GM18873 (cell line): ENCODE measurements around the gene EXOC4.

Experiments
- ATAC-seq: cut with Tn5 transposase; IDR thresholded peaks from one replicate; pipeline ENCODE4 v1.9.1; 2021; ENCODE audit warnings: mild to moderate bottlenecking, moderate library complexity, moderate number of reproducible peaks; ENCODE audit not compliant: unreplicated experiment, low FRiP score

Gene EXOC4

GRCh38 chr7:133358708-133359107, 105.8 kb downstream of the EXOC4 start:
- ATAC-seq = no peak

GRCh38 chr7:133359449-133359848, 106.6 kb downstream of the EXOC4 start:
- no peak for ATAC-seq

GRCh38 chr7:133360201-133360600, 107.3 kb downstream of the EXOC4 start:
- no peak for ATAC-seq

- no peak for ATAC-seq
Observed at GRCh38 chr7:133361806-133362205, 108.9 kb downstream of the EXOC4 start.

GRCh38 chr7:133364959-133365690, 112.2 kb downstream of the EXOC4 start:
- ATAC-seq = no peak

GRCh38 chr7:133365917-133366316, 113.0 kb downstream of the EXOC4 start:
- no peak for ATAC-seq

- no peak for ATAC-seq
Observed at GRCh38 chr7:133367561-133367960, 114.7 kb downstream of the EXOC4 start.

- ATAC-seq = no peak
Observed at GRCh38 chr7:133369130-133369529, 116.3 kb downstream of the EXOC4 start.

- ATAC-seq = no peak
Observed at GRCh38 chr7:133371616-133372015, 118.7 kb downstream of the EXOC4 start.

- ATAC-seq = no peak
Observed at GRCh38 chr7:133372337-133372736, 119.5 kb downstream of the EXOC4 start.

GRCh38 chr7:133376514-133376913, 123.6 kb downstream of the EXOC4 start:
- ATAC-seq = no peak

- ATAC-seq = no peak
Observed at GRCh38 chr7:133381965-133382364, 129.1 kb downstream of the EXOC4 start.

- no peak for ATAC-seq
Observed at GRCh38 chr7:133382775-133383559, 130.1 kb downstream of the EXOC4 start.

GRCh38 chr7:133386205-133386604, 133.3 kb downstream of the EXOC4 start:
- no peak for ATAC-seq

- ATAC-seq = no peak
Observed at GRCh38 chr7:133389727-133390126, 136.8 kb downstream of the EXOC4 start.

- no peak for ATAC-seq
Observed at GRCh38 chr7:133391206-133391605, 138.3 kb downstream of the EXOC4 start.

GRCh38 chr7:133394369-133394768, 141.5 kb downstream of the EXOC4 start:
- ATAC-seq = no peak

- no peak for ATAC-seq
Observed at GRCh38 chr7:133395551-133395950, 142.7 kb downstream of the EXOC4 start.

GRCh38 chr7:133398506-133398905, 145.6 kb downstream of the EXOC4 start:
- ATAC-seq = no peak

- ATAC-seq = no peak
Observed at GRCh38 chr7:133401225-133401624, 148.3 kb downstream of the EXOC4 start.

- ATAC-seq = no peak
Observed at GRCh38 chr7:133408212-133408611, 155.3 kb downstream of the EXOC4 start.

GRCh38 chr7:133409421-133409820, 156.5 kb downstream of the EXOC4 start:
- ATAC-seq = no peak
